ENCODE results near the gene ARMCX2. TPM values are rescaled to one million over a fixed set of nuclear protein-coding genes. Genes with fewer than 3 reads are reported as not detected.

Gene ARMCX2
- total RNA-seq, 2 donors from 2014 or later, result 14.2 to 18.4 TPM

- Histone ChIP-seq H3K4me1 (no peaks in the 10 kb centered on the region), H3K9me3 (no peaks in the 10 kb centered on the region), H3K27me3 (no peaks in the 10 kb centered on the region), H3K27ac (no peak overlapping the region), H3K4me3 (no peak overlapping the region), H3K36me3 (replicated peaks in 1 of 2; ENCODE audit: insufficient read depth in 1 of 2, low read depth in 2 of 2) (no peaks in the 10 kb centered on the region)
- intact Hi-C loops (cut with DNase I), result no loop called here
- no peak for ATAC-seq
- DNase-seq, result no peak
- TF ChIP-seq CTCF (IDR thresholded peaks at IDR 0.05), result no peak
- no peak for TF ChIP-seq POLR2A (IDR thresholded peaks at IDR 0.05)
- 30 to 34% methylated on average over 2 of the region's 2 CpGs for WGBS, 2 donors
Observed at GRCh38 chrX:101686574-101686973, 26.9 kb upstream of the ARMCX2 start.

- no peaks in the 10 kb centered on the region for H3K4me1 ChIP-seq
- no peak for DNase-seq
- no peaks in the 10 kb centered on the region for H3K36me3 ChIP-seq (replicated peaks in 1 of 2; ENCODE audit: insufficient read depth in 1 of 2, low read depth in 2 of 2)
- H3K27ac ChIP-seq, result no peak overlapping the region
- ATAC-seq, result no peak
- no peak for TF ChIP-seq POLR2A (IDR thresholded peaks at IDR 0.05)
- no peak for TF ChIP-seq CTCF (IDR thresholded peaks at IDR 0.05)
- H3K9me3 ChIP-seq, result no peaks in the 10 kb centered on the region
- intact Hi-C loops (cut with DNase I), result no loop called here
- H3K27me3 ChIP-seq, result no peaks in the 10 kb centered on the region
- H3K4me3 ChIP-seq, result no peak overlapping the region
Observed at GRCh38 chrX:101685923-101686322, 26.3 kb upstream of the ARMCX2 start.

GRCh38 chrX:101682723-101683122 is 23.1 kb upstream of the ARMCX2 start:
- DNase-seq, result no peak
- no peaks in the 10 kb centered on the region for H3K9me3 ChIP-seq
- no peak for ATAC-seq
- intact Hi-C loops (cut with DNase I), result no loop called here
- no peaks in the 10 kb centered on the region for H3K4me1 ChIP-seq
- TF ChIP-seq CTCF (IDR thresholded peaks at IDR 0.05), result no peak
- no peak for TF ChIP-seq POLR2A (IDR thresholded peaks at IDR 0.05)
- WGBS, 2 donors, result 44 to 48% methylated on average over 2 of the region's 2 CpGs
- H3K27me3 ChIP-seq, result no peaks in the 10 kb centered on the region
- no peak overlapping the region for H3K4me3 ChIP-seq
- no peaks in the 10 kb centered on the region for H3K36me3 ChIP-seq (replicated peaks in 1 of 2; ENCODE audit: insufficient read depth in 1 of 2, low read depth in 2 of 2)
- H3K27ac ChIP-seq, result no peak overlapping the region

GRCh38 chrX:101677028-101677427 is 17.4 kb upstream of the ARMCX2 start:
- Histone ChIP-seq H3K4me1 (no peaks in the 10 kb centered on the region), H3K36me3 (replicated peaks in 1 of 2; ENCODE audit: insufficient read depth in 1 of 2, low read depth in 2 of 2) (no peaks in the 10 kb centered on the region), H3K27ac (no peak overlapping the region), H3K27me3 (no peaks in the 10 kb centered on the region), H3K9me3 (no peaks in the 10 kb centered on the region), H3K4me3 (no peak overlapping the region)
- WGBS, 2 donors, result 64 to 70% methylated on average over 1 of the region's 1 CpG
- no peak for DNase-seq
- intact Hi-C loops (cut with DNase I), result no loop called here
- ATAC-seq, result no peak
- TF ChIP-seq POLR2A (IDR thresholded peaks at IDR 0.05) (no peak), CTCF (IDR thresholded peaks at IDR 0.05) (no peak)

- H3K4me3 ChIP-seq, result no peak overlapping the region
- H3K9me3 ChIP-seq, result no peaks in the 10 kb centered on the region
- WGBS, 2 donors, result 58 to 64% methylated on average over 3 of the region's 3 CpGs
- intact Hi-C loops (cut with DNase I), result no loop called here
- no peaks in the 10 kb centered on the region for H3K4me1 ChIP-seq
- H3K27me3 ChIP-seq, result no peaks in the 10 kb centered on the region
- no peak overlapping the region for H3K27ac ChIP-seq
- no peaks in the 10 kb centered on the region for H3K36me3 ChIP-seq (replicated peaks in 1 of 2; ENCODE audit: insufficient read depth in 1 of 2, low read depth in 2 of 2)
- no peak for ATAC-seq
- TF ChIP-seq POLR2A (IDR thresholded peaks at IDR 0.05) (no peak), CTCF (IDR thresholded peaks at IDR 0.05) (no peak)
- DNase-seq, result no peak
Observed at GRCh38 chrX:101676571-101676970, 16.9 kb upstream of the ARMCX2 start.
